ENCODE data around the gene COMP. TPM values are rescaled to one million over a fixed set of nuclear protein-coding genes. Genes with fewer than 3 reads are reported as not detected.

Gene COMP
- total RNA-seq, 1 donor from 2014 or later: 0.31 TPM

DNA sequence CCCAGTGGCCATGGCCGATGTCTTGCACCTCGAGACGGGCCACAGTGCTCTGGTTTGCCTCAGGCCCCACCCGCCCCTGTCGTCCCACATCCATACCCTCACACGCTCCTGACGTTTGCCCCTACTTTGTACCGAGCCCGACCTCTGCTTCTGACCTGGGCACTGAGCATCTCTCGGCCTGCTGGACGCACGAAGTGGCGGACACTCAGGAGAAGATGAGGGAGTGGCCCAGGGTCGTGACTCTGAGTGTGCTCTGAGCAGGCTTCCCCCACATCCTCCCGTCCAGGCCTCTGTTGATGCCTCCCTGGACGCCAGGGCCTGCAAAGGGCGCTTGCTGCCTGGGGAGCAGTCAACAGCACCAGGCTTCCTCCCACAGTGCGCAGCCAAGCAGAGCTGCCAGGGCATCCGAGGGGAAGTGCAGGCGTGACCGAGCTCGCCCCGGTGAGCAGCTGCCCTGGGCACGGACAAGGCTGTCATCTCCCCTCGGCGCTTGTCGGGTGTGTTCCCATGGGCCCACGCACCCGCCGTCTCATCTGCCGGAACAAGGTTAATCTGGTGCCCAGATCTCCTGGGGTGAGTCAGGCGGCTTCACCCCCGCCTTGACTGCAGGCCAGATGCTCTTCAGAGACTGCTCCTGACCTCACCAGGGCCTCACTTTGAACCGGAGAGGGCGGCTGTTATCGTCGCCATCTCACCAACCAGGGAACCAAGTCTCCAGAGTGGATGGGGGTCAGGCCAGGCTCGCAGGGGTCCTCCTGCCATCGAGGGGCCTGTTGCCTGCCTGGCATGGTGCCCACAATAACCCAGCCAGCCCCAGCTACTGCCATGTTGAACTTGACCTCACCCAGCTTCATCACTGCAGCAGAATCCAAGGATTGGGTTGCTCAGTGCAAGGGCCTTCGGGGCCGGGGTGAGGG lies 27.2 kb downstream of the COMP start:
- no peaks in the 10 kb centered on the region for H3K9me3 Mint-ChIP-seq
- H3K27ac Mint-ChIP-seq: no peak overlapping the region
- DNase-seq (ENCODE audit: low spot score in 2 of 2, unreplicated experiment in 2 of 2): no peak
- H3K27me3 Mint-ChIP-seq (ENCODE audit: low read depth): no peaks in the 10 kb centered on the region
- no peak overlapping the region for H3K4me3 Mint-ChIP-seq
- TF ChIP-seq, protein P1, sequence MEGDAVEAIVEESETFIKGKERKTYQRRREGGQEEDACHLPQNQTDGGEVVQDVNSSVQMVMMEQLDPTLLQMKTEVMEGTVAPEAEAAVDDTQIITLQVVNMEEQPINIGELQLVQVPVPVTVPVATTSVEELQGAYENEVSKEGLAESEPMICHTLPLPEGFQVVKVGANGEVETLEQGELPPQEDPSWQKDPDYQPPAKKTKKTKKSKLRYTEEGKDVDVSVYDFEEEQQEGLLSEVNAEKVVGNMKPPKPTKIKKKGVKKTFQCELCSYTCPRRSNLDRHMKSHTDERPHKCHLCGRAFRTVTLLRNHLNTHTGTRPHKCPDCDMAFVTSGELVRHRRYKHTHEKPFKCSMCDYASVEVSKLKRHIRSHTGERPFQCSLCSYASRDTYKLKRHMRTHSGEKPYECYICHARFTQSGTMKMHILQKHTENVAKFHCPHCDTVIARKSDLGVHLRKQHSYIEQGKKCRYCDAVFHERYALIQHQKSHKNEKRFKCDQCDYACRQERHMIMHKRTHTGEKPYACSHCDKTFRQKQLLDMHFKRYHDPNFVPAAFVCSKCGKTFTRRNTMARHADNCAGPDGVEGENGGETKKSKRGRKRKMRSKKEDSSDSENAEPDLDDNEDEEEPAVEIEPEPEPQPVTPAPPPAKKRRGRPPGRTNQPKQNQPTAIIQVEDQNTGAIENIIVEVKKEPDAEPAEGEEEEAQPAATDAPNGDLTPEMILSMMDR (IDR thresholded peaks at IDR 0.05; ENCODE audit: unreplicated experiment): no peak
- peaks cover 7% of the 10 kb centered on the region for H3K36me3 Mint-ChIP-seq
- H3K4me1 Mint-ChIP-seq: peaks cover 15% of the 10 kb centered on the region

DNA sequence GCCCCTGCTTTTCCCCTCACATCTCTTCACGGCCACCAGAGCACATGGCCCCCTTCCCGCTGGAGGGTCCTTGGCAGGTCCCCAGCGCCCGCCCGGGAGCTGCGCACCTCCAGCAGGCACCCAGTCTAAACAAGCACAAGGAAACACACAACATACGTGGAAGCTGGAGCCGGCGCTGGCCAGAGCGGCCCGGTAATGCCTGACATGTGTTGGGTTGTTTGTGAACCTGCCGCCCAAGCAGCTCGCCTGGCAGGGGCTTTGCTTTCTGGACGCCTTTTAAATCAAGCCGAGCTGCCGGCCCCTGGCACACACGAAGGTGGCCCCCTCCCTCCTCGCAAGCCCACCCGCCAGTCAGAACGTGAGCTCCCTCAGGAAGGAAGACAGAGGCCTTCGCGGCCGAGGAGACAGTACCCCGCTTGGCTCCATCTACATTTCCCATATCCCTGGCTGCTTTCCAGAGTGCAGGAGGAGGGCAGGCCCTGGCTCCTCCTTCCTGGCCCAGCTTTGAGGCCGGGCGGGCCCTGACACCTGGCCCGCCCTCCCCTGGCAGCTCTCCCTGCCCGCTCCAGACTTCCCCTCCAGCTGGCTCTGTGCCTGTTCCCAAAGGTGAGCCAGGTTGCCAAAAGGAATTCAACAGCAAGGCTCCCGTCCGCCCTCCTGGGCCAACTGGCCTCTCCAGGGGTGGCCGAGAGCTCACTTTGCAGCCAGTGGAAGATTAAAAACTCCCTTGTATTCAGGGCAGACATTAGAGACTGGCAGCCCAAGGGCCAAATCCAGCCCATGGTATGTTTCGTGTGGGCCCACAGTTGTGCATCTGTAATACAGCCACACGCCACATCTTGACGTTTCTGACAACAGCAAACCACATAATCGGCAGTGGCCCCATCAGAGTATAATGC lies 28.7 kb downstream of the COMP start:
- no peaks in the 10 kb centered on the region for H3K9me3 Mint-ChIP-seq
- H3K4me1 Mint-ChIP-seq: peaks cover 15% of the 10 kb centered on the region
- no peaks in the 10 kb centered on the region for H3K27me3 Mint-ChIP-seq (ENCODE audit: low read depth)
- H3K4me3 Mint-ChIP-seq: no peak overlapping the region
- H3K36me3 Mint-ChIP-seq: peaks cover 4% of the 10 kb centered on the region
- H3K27ac Mint-ChIP-seq: peak overlapping the region; percentile 94
- peak in 1 of 2 experiments; percentile 55 for DNase-seq (ENCODE audit: low spot score in 2 of 2, unreplicated experiment in 2 of 2)
- TF ChIP-seq, protein P1 (IDR thresholded peaks at IDR 0.05; ENCODE audit: unreplicated experiment): no peak

DNA sequence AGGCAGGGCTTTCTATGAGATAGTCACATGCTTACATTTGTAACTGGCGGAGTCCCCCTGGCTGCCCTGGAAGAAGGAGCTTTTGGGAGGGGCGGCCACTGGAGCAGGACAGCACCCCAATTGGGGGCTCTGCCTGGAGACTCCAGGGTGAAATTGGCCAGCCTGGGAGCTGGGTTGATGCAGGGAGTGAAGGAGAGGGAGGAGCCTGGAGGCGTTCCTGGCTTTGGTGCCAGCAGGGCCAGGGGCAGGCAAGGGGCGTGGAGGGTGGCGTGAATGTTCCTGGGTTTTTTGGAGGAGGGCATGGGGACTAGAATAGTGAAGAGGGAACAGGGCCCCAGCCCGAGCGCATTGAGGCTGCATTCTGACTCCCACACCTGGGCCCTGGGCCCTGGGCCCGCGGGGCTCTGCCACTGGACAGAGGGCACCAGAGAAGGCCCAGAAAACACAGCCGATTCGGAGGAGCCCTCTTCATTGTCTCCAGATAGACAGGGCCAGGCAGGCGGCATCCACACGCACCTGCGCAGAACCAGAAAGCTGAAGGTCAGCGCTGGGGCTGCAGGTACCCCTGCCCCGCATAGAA lies 29.5 kb downstream of the COMP start:
- H3K9me3 Mint-ChIP-seq: no peaks in the 10 kb centered on the region
- no peaks in the 10 kb centered on the region for H3K36me3 Mint-ChIP-seq
- H3K27me3 Mint-ChIP-seq (ENCODE audit: low read depth): no peaks in the 10 kb centered on the region
- no peak overlapping the region for H3K4me3 Mint-ChIP-seq
- H3K27ac Mint-ChIP-seq: peak overlapping the region; percentile 85
- DNase-seq (ENCODE audit: low spot score in 2 of 2, unreplicated experiment in 2 of 2): no peak
- TF ChIP-seq, protein P1 (IDR thresholded peaks at IDR 0.05; ENCODE audit: unreplicated experiment): no peak
- peaks cover 20% of the 10 kb centered on the region for H3K4me1 Mint-ChIP-seq

DNA sequence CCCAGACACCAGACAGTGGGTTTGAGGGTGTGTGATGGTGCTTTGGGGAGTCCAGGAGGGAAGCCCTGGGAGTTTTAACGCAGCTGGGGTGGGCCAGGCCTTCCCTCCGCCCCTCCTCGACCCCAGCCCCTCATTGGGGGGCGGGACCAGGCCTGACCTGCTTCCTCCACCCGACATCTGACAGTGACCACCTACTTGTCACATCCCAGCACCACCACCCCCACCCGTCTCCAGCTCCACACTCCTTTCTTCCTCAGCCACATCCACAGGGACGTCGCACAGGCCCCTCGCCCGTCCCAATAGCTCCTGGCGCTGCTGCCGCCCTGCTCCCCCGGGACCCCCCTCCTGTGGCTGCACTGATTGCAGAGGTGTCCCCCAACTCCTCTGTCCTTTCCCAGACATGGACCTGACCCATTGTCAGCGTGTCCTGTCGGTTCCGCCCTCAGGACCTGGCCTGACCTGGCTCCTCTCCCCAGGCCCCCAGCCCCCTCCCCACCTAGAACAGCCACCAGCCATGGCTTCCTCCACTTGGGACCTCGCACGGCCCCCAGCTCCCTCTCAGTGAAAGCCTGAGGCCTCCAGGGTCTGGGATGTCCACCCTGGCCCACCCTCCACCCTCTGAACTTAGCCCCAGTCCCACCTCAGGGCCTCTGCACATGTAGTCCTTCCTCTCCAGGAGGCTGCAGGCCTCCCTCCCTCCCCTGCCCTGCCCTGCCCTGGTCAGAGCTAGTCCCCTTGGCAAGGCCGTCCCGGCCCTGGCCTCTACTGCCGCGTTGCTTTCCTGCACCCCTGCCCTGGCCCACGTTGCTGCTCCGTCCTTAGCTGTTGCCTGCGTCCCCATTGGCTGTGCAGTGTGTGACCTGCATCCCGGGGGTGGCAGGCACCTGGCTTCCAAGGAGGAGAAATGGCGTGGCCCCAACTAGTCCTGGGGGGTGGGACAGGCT lies 30.4 kb downstream of the COMP start:
- no peaks in the 10 kb centered on the region for H3K27me3 Mint-ChIP-seq (ENCODE audit: low read depth)
- DNase-seq (ENCODE audit: low spot score in 2 of 2, unreplicated experiment in 2 of 2): no peak
- H3K36me3 Mint-ChIP-seq: no peaks in the 10 kb centered on the region
- no peak overlapping the region for H3K4me3 Mint-ChIP-seq
- TF ChIP-seq, protein P1 (IDR thresholded peaks at IDR 0.05; ENCODE audit: unreplicated experiment): no peak
- no peaks in the 10 kb centered on the region for H3K9me3 Mint-ChIP-seq
- H3K4me1 Mint-ChIP-seq: peaks cover 20% of the 10 kb centered on the region
- H3K27ac Mint-ChIP-seq: no peak overlapping the region

Data from mesothelial cell of epicardium (in vitro differentiated cells).